Measurements from ENCODE around the gene PM20D2.

The PM20D2 gene

GRCh38 chr6:89205819-89206218, 60.0 kb downstream of the PM20D2 start:
- no peak for DNase-seq

- DNase-seq = no peak
Measured at GRCh38 chr6:89208551-89208950, 62.7 kb downstream of the PM20D2 start.

- DNase-seq = no peak
Measured at GRCh38 chr6:89209457-89209856, 63.6 kb downstream of the PM20D2 start.

GRCh38 chr6:89212472-89212871, 66.6 kb downstream of the PM20D2 start:
- no peak for DNase-seq

GRCh38 chr6:89214197-89214596, 68.3 kb downstream of the PM20D2 start:
- DNase-seq = no peak
